GM12878 (cell line): Measurements from ENCODE around the gene CHAC1. TPM values are rescaled to one million over a fixed set of nuclear protein-coding genes. Genes with fewer than 3 reads are reported as not detected.

Experiments used
- ATAC-seq: fragments of 200-7000 bp; cut with Tn5 transposase; 3 replicates; pipeline ENCODE4 v1.9.1; 2020; ENCODE audit warnings: mild to moderate bottlenecking, moderate library complexity
- BruUV-seq: library from RNA; stranded (reverse); fragments of 400-500 nt; replicated peaks from 2 replicates; lab custom pipeline; 2021; lab: Mats Ljungman, UMichigan
- CTCF ChIA-PET: fragments of 300-600 bp; sonication (Branson Sonifier 250); formaldehyde crosslinking; extraction: SDS; loops from one replicate; lab custom pipeline; 2021; ENCODE audit warnings: inconsistent platforms; lab: Yijun Ruan, JAX
- POLR2A ChIA-PET: fragments of 350-600 bp; formaldehyde crosslinking; extraction: SDS; loops from one replicate; lab custom pipeline; 2021; ENCODE audit warnings: inconsistent platforms; lab: Charles Lee
- RAD21 ChIA-PET: fragments of 300-600 bp; sonication (Branson Sonifier 250); formaldehyde crosslinking; loops from one replicate; lab custom pipeline; 2023; ENCODE audit warnings: antibody characterized with exemption; ENCODE audit not compliant: unreplicated experiment; lab: Charles Lee
- SMC1A ChIA-PET: fragments of 300-600 bp; sonication (Branson Sonifier 250); formaldehyde crosslinking; loops from one replicate; lab custom pipeline; 2023; ENCODE audit not compliant: unreplicated experiment, uncharacterized antibody; lab: Charles Lee
- DNase-seq: peaks from one replicate; pipeline ENCODE4 v3.0.0-alpha.2; 2011; ENCODE audit warnings: low read depth, low spot score
- FAIRE-seq: peaks from 3 replicates; lab custom pipeline; 2011; peaks lifted over from hg19 to GRCh38; lab: Jason Lieb, UNC
- H2AFZ ChIP-seq: 2 replicates; pipeline ENCODE4 v1.6.0; 2011; ENCODE audit warnings: low read depth, low read length, control low read depth; ENCODE audit not compliant: control insufficient read depth
- H3K27ac ChIP-seq: 2 replicates; pipeline ENCODE4 v1.5.1; 2011; ENCODE audit warnings: control low read depth; ENCODE audit not compliant: control insufficient read depth, insufficient read depth
- H3K27me3 ChIP-seq, 2 experiments: replicated peaks in 1 of 2; 2 replicates each; pipeline versions ENCODE4 v1.6.0 to v1.6.1; 2011; ENCODE audit warnings: low read length in 1 of 2; ENCODE audit not compliant: control insufficient read depth in 2 of 2, insufficient read depth in 2 of 2
- H3K36me3 ChIP-seq, 2 experiments: 2 replicates each; pipeline ENCODE4 v1.5.1; 2011; ENCODE audit warnings: low read length in 1 of 2; ENCODE audit not compliant: control insufficient read depth in 2 of 2, insufficient read depth in 2 of 2
- H3K4me1 ChIP-seq: 2 replicates; pipeline ENCODE4 v1.6.1; 2011; ENCODE audit warnings: mild to moderate bottlenecking, low read length, moderate library complexity, mixed read lengths; ENCODE audit not compliant: control insufficient read depth, insufficient read depth
- H3K4me2 ChIP-seq: 2 replicates; pipeline ENCODE4 v1.6.0; 2011; ENCODE audit warnings: control low read depth; ENCODE audit not compliant: control insufficient read depth, insufficient read depth
- H3K4me3 ChIP-seq: fragments of 200-600 bp; sonication (generic); 2 replicates; pipeline ENCODE4 v1.5.1; 2016
- H3K79me2 ChIP-seq: 2 replicates; pipeline ENCODE4 v1.6.0; 2011; ENCODE audit warnings: low read length; ENCODE audit not compliant: control insufficient read depth, insufficient read depth
- H3K9ac ChIP-seq: 2 replicates; pipeline ENCODE4 v1.8.0; 2011; ENCODE audit warnings: low read length, control low read depth, mixed read lengths; ENCODE audit not compliant: control insufficient read depth, insufficient read depth
- H3K9me3 ChIP-seq: replicated peaks from 3 replicates; pipeline ENCODE4 v1.5.1; 2011; ENCODE audit warnings: mild to moderate bottlenecking, low read length; ENCODE audit not compliant: control insufficient read depth, insufficient read depth
- H4K20me1 ChIP-seq: 2 replicates; pipeline ENCODE4 v1.6.0; 2011; ENCODE audit not compliant: control insufficient read depth, insufficient read depth
- CREB1 ChIP-seq: IDR thresholded peaks from 2 replicates; pipeline ENCODE4 v1.6.1; 2012; ENCODE audit warnings: low read depth, mild to moderate bottlenecking, inconsistent platforms
- FOXM1 ChIP-seq: IDR thresholded peaks from 2 replicates; pipeline ENCODE4 v1.6.1; 2012; ENCODE audit warnings: low read depth, mild to moderate bottlenecking, inconsistent platforms, low read length, moderate library complexity
- IKZF2 ChIP-seq, 2 experiments: fragments of 450-650 bp; IDR thresholded peaks; 2 replicates each; pipeline ENCODE4 v1.6.1; 2017; ENCODE audit warnings: mild to moderate bottlenecking in 2 of 2, moderate library complexity in 2 of 2
- IRF4 ChIP-seq: IDR thresholded peaks from 2 replicates; pipeline ENCODE4 v1.6.1; 2011; ENCODE audit warnings: low read depth, low read length
- NFIC ChIP-seq: IDR thresholded peaks from 2 replicates; pipeline ENCODE4 v1.6.1; 2012; ENCODE audit warnings: low read depth, mild to moderate bottlenecking, inconsistent platforms, low read length, moderate library complexity
- POLR2AphosphoS2 ChIP-seq: IDR thresholded peaks from 2 replicates; pipeline ENCODE4 v1.6.1; 2011; ENCODE audit warnings: low read depth, mild to moderate bottlenecking, low read length, improper control_type of control experiment, moderate library complexity
- SMARCA5 ChIP-seq: fragments of 450-650 bp; IDR thresholded peaks from 2 replicates; pipeline ENCODE4 v1.6.1; 2017; ENCODE audit warnings: mild to moderate bottlenecking
- SP1 ChIP-seq: IDR thresholded peaks from one replicate; pipeline ENCODE4 v1.6.1; 2011; ENCODE audit warnings: low read depth, low read length
- SREBF1 ChIP-seq: IDR thresholded peaks from 2 replicates; pipeline ENCODE4 v1.6.1; 2012; ENCODE audit warnings: mild to moderate bottlenecking, low read length
- SREBF2 ChIP-seq: IDR thresholded peaks from 2 replicates; pipeline ENCODE4 v1.6.1; 2012; ENCODE audit warnings: mild to moderate bottlenecking, low read length
- STAT3 ChIP-seq: IDR thresholded peaks from 2 replicates; pipeline ENCODE4 v1.6.1; 2011; ENCODE audit warnings: low read depth, low read length, improper control_type of control experiment
- TARDBP ChIP-seq: IDR thresholded peaks from 2 replicates; pipeline ENCODE4 v1.6.1; 2016; ENCODE audit warnings: borderline replicate concordance
- YY1 ChIP-seq: IDR thresholded peaks from 2 replicates; pipeline ENCODE4 v1.6.1; 2011; ENCODE audit warnings: low read depth, mild to moderate bottlenecking, low read length
- ZNF217 ChIP-seq: fragments of 450-650 bp; IDR thresholded peaks from 2 replicates; pipeline ENCODE4 v1.6.1; 2017; ENCODE audit warnings: antibody characterized with exemption, mild to moderate bottlenecking
- WGBS: methylation state at CpG from one replicate; pipeline ENCODE4 v1.1.6; 2016; ENCODE audit warnings: low lambda C conversion rate; ENCODE audit not compliant: insufficient replicate concordance, insufficient coverage; ENCODE audit errors: missing lambda C conversion rate; 5-methylcytosine and 5-hydroxymethylcytosine counted together
- in situ Hi-C: fragments of 300-500 bp; cut with MboI; formaldehyde crosslinking; loops from 9 replicates; pipeline ENCODE4 v1.14.3; 2018; ENCODE audit warnings: mixed read lengths
- intact Hi-C: fragments of 100-400 bp; cut with micrococcal nuclease; formaldehyde crosslinking; loops from one replicate; pipeline ENCODE4 v1.14.2; 2022; ENCODE audit not compliant: unreplicated experiment
- polyA plus RNA-seq, 11 experiments: library from polyadenylated mRNA; depleted of rRNA in 4 of 11; unstranded in 6 of 11; stranded (reverse) in 5 of 11; fragments of >200 nt; fragmentation: Nextera tagmentation in 4 of 11; fragmentation: Illumina TruSeq in 1 of 11; extraction: Ambion mirVana in 4 of 11; extraction: Trizol in 1 of 11; gene quantifications; 1 replicate in 1 of 11; 2 replicates in 10 of 11; pipeline versions ENCODE4 v1.2.1 to v1.2.3, GENCODE V29; 2011 to 2016; ENCODE audit warnings: inconsistent platforms in 2 of 11, missing spikeins in 2 of 11, low read depth in 1 of 11
- total RNA-seq, 4 experiments: library from RNA; depleted of rRNA in 3 of 4; stranded (reverse); fragments of >200 nt in 3 of 4; fragmentation: Illumina TruSeq in 1 of 4; extraction: Trizol in 1 of 4; gene quantifications; 2 replicates each; pipeline versions ENCODE4 v1.2.1 to v1.2.3, GENCODE V29; 2013 to 2021
- TF ChIP-seq, protein P1 (sequence below): fragments of 450-650 bp; formaldehyde crosslinking; IDR thresholded peaks from 2 replicates; pipeline ENCODE4 v1.4.0; 2022; ENCODE audit warnings: mild to moderate bottlenecking, moderate library complexity

CHAC1 gene
- total and polyA plus RNA-seq, 10 of the 15 experiments (the other 5 are each of a cell fraction or from before 2014, with no cell fraction given), result 0.37 to 5.9 (median 3.3) TPM

DNA sequence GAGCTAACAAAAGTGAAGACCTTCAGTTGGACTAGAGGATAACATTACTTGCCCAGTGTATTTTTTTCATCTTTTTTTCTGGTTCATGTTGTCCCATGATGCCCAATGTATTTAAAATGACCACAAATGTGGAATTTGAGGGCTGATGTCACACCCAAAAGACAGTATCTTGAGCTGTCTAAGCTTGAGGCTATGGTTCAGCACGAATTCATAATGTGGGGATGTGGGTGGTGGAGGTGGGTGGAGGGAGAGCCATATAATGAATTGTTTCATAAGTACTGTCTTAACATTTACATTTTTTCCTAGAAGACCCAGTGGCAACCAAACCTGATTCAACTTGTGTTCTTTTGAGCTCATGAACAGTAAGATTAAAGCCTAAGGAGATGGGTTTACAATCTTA, 37.5 kb downstream of the CHAC1 start:
- Histone ChIP-seq H3K9me3 (no peaks in the 10 kb centered on the region), H3K4me1 (no peaks in the 10 kb centered on the region), H3K36me3 (peaks cover 5 to 13% of the 10 kb centered on the region in 2 experiments; a peak in 3 of 4 replicates), H3K27me3 (no peaks in the 10 kb centered on the region), H3K4me2 (no peak overlapping the region), H3K9ac (no peak overlapping the region), H2AFZ (no peak overlapping the region), H3K27ac (no peak overlapping the region), H3K4me3 (no peak overlapping the region), H3K79me2 (no peaks in the 10 kb centered on the region), H4K20me1 (no peaks in the 10 kb centered on the region)
- in situ Hi-C loops, result no loop called here
- ATAC-seq, result no peak
- TF ChIP-seq IRF4 (no peak), SREBF1 (no peak), SMARCA5 (no peak), SP1 (no peak), IKZF2 (IDR thresholded peaks at IDR 0.05) (no peak), FOXM1 (no peak), POLR2AphosphoS2 (no peak), ZNF217 (no peak), STAT3 (no peak)
- no TSS peak for BruUV-seq
- SMC1A ChIA-PET, result interaction anchor here (0.6 kb wide), 1 partner anchor 459 kb away, joined by 3 read pairs; no protein-coding TSS in a partner anchor
- FAIRE-seq, result no peak
- CTCF ChIA-PET, result interaction anchor here (0.7 kb wide), 1 partner anchor 215 kb away, joined by 3 read pairs; no protein-coding TSS in a partner anchor
- WGBS, result 0% methylated on average over 1 of the region's 1 CpG
- POLR2A ChIA-PET, result interaction anchor here (0.6 kb wide), 3 partner anchors 8 to 45 kb away, joined by 3 to 6 read pairs (median 3); no protein-coding TSS in a partner anchor
- RAD21 ChIA-PET, result no interaction called here
- intact Hi-C loops, result no loop called here
- DNase-seq, result no peak

DNA sequence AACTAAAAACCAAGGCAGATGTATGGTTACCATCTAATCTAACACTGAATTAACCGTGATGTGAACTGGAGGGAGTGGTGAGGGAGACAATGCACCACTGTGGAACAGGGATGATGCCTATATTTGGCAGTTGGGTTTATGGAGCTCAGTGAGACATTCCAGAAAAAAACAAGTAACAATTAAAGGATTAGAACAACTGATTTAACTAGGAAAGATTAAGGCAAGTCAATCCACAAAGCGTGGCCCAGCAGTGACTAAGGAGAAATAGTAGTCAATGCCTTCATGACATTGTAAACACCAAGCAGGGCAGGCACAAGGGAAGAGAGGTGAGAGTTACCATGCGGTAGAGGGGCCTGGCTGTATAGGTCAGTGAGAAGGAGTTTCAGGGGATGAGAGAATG, 38.1 kb downstream of the CHAC1 start:
- Histone ChIP-seq H3K9me3 (no peaks in the 10 kb centered on the region), H3K9ac (no peak overlapping the region), H3K4me1 (no peaks in the 10 kb centered on the region), H3K4me2 (no peak overlapping the region), H3K36me3 (peaks cover 4 to 16% of the 10 kb centered on the region in 2 experiments; a peak in 3 of 4 replicates), H2AFZ (no peak overlapping the region), H3K27me3 (no peaks in the 10 kb centered on the region), H3K27ac (no peak overlapping the region), H3K4me3 (no peak overlapping the region), H3K79me2 (no peaks in the 10 kb centered on the region), H4K20me1 (no peaks in the 10 kb centered on the region)
- BruUV-seq, result no TSS peak
- intact Hi-C loops, result no loop called here
- SMC1A ChIA-PET, result interaction anchor here (0.6 kb wide), 1 partner anchor 459 kb away, joined by 3 read pairs; no protein-coding TSS in a partner anchor
- CTCF ChIA-PET, result interaction anchor here (1.3 kb wide), 1 partner anchor 76 kb away, joined by 3 read pairs; no protein-coding TSS in a partner anchor
- FAIRE-seq, result no peak
- no peak for DNase-seq
- POLR2A ChIA-PET, result interaction anchor here (0.6 kb wide), 3 partner anchors 8 to 45 kb away, joined by 3 to 6 read pairs (median 3); no protein-coding TSS in a partner anchor
- in situ Hi-C loops, result no loop called here
- RAD21 ChIA-PET, result no interaction called here
- ATAC-seq, result no peak
- 100% methylated on average over 3 of the region's 3 CpGs for WGBS
- TF ChIP-seq NFIC, result no peak
- no peak for TF ChIP-seq SREBF2
- TF ChIP-seq YY1, result no peak
- TF ChIP-seq CREB1, result no peak
- TF ChIP-seq, protein P1, sequence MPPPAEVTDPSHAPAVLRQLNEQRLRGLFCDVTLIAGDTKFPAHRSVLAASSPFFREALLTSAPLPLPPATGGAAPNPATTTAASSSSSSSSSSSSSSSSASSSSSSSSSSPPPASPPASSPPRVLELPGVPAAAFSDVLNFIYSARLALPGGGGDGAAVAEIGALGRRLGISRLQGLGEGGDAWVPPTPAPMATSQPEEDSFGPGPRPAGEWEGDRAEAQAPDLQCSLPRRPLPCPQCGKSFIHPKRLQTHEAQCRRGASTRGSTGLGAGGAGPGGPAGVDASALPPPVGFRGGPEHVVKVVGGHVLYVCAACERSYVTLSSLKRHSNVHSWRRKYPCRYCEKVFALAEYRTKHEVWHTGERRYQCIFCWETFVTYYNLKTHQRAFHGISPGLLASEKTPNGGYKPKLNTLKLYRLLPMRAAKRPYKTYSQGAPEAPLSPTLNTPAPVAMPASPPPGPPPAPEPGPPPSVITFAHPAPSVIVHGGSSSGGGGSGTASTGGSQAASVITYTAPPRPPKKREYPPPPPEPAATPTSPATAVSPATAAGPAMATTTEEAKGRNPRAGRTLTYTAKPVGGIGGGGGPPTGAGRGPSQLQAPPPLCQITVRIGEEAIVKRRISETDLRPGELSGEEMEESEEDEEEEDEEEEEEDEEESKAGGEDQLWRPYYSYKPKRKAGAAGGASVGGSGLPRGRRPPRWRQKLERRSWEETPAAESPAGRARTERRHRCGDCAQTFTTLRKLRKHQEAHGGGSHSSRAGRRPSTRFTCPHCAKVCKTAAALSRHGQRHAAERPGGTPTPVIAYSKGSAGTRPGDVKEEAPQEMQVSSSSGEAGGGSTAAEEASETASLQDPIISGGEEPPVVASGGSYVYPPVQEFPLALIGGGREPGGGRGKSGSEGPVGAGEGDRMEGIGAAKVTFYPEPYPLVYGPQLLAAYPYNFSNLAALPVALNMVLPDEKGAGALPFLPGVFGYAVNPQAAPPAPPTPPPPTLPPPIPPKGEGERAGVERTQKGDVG (CRISPR knock-in tag), result no peak
- no peak for TF ChIP-seq TARDBP
